SK-N-SH treated with all-trans-retinoic acid at 6 μM for 48 hours (cell line): ENCODE results near the gene JMJD1C.

ENCODE experiments used
- ARNTL ChIP-seq: fragments of 450-650 bp; formaldehyde crosslinking; IDR thresholded peaks from 2 replicates; pipeline ENCODE4 v1.5.0; 2020; ENCODE audit warnings: low read depth, mild to moderate bottlenecking, moderate library complexity, borderline replicate concordance
- ISL1 ChIP-seq: fragments of 250-450 bp; sonication (Bioruptor Pico); IDR thresholded peaks from 2 replicates; pipeline ENCODE4 v2.1.2; 2022; ENCODE audit warnings: mild to moderate bottlenecking, moderate library complexity
- RARB ChIP-seq: fragments of 250-450 bp; sonication (Bioruptor Pico); IDR thresholded peaks from 2 replicates; pipeline ENCODE4 v1.8.0; 2021; ENCODE audit warnings: mild to moderate bottlenecking, moderate library complexity

- no peak for TF ChIP-seq ISL1 (CRISPR knock-in tag)
- TF ChIP-seq RARB = no peak
- no peak for TF ChIP-seq ARNTL (CRISPR knock-in tag)
These were observed 12.8 kb upstream of the JMJD1C start for GRCh38 chr10:63478564-63478963.
